Smooth muscle cell (in vitro differentiated cells): ENCODE data around the gene GCH1. TPM values are rescaled to one million over a fixed set of nuclear protein-coding genes. Genes with fewer than 3 reads are reported as not detected.

ENCODE experiments used
- DNase-seq: peaks from one replicate; lab custom pipeline; 2025; ENCODE audit not compliant: unreplicated experiment; lab: John Stamatoyannopoulos, UW
- H2AFZ ChIP-seq: fragments of 200-600 bp; sonication (generic); 2 replicates; pipeline ENCODE4 v1.6.0; 2016; ENCODE audit warnings: antibody characterized with exemption, low read depth, mild to moderate bottlenecking
- H3F3A ChIP-seq: fragments of 200-600 bp; sonication (generic); 2 replicates; pipeline ENCODE4 v1.6.0; 2017; ENCODE audit warnings: antibody characterized with exemption, low read depth
- H3K27ac ChIP-seq: fragments of 200-600 bp; sonication (generic); 2 replicates; pipeline ENCODE4 v1.5.1; 2016; ENCODE audit warnings: low read depth, mild to moderate bottlenecking
- H3K27me3 ChIP-seq: fragments of 200-600 bp; sonication (generic); 2 replicates; pipeline ENCODE4 v1.6.1; 2016; ENCODE audit warnings: low read depth, mild to moderate bottlenecking
- H3K36me3 ChIP-seq: fragments of 200-600 bp; sonication (generic); 2 replicates; pipeline ENCODE4 v1.5.1; 2016; ENCODE audit warnings: low read depth
- H3K4me1 ChIP-seq: fragments of 200-600 bp; sonication (generic); 2 replicates; pipeline ENCODE4 v1.5.1; 2016; ENCODE audit warnings: low read depth
- H3K4me2 ChIP-seq: fragments of 200-600 bp; sonication (generic); 2 replicates; pipeline ENCODE4 v1.6.0; 2016; ENCODE audit warnings: mild to moderate bottlenecking
- H3K4me3 ChIP-seq: fragments of 200-600 bp; sonication (generic); 2 replicates; pipeline ENCODE4 v1.5.1; 2016; ENCODE audit warnings: mild to moderate bottlenecking
- H3K79me2 ChIP-seq: fragments of 200-600 bp; sonication (generic); 2 replicates; pipeline ENCODE4 v1.6.0; 2016; ENCODE audit warnings: low read depth, mild to moderate bottlenecking
- H3K9ac ChIP-seq: fragments of 200-600 bp; sonication (generic); 2 replicates; pipeline ENCODE4 v1.6.0; 2016; ENCODE audit warnings: low read depth
- H3K9me3 ChIP-seq: fragments of 200-600 bp; sonication (generic); replicated peaks from 2 replicates; pipeline ENCODE4 v1.5.1; 2016; ENCODE audit warnings: low read depth
- H4K20me1 ChIP-seq: fragments of 200-600 bp; sonication (generic); 2 replicates; pipeline ENCODE4 v1.6.0; 2016; ENCODE audit warnings: low read depth
- WGBS: methylation state at CpG from one replicate; pipeline ENCODE4 v1.1.7; 2016; ENCODE audit warnings: low lambda C conversion rate; 5-methylcytosine and 5-hydroxymethylcytosine counted together
- polyA plus RNA-seq: library from polyadenylated mRNA; unstranded; fragments of >200 nt; fragmentation: Nextera tagmentation; extraction: Ambion mirVana; gene quantifications from 2 replicates; pipeline ENCODE4 v1.2.1, GENCODE V29; 2016
- total RNA-seq: library from RNA; depleted of rRNA; stranded (reverse); fragments of >200 nt; gene quantifications from 2 replicates; pipeline ENCODE4 v1.2.3, GENCODE V29; 2014
- TF ChIP-seq, protein P1 (sequence below): fragments of 200-600 bp; sonication (generic); IDR thresholded peaks from 2 replicates; pipeline ENCODE4 v1.5.1; 2017; ENCODE audit warnings: borderline replicate concordance, mild to moderate bottlenecking, antibody characterized with exemption; ENCODE audit not compliant: insufficient read depth, poor library complexity, severe bottlenecking

The GCH1 gene
- total and polyA plus RNA-seq, 2 experiments from 2014 or later, result 0.70 to 2.1 TPM

DNA sequence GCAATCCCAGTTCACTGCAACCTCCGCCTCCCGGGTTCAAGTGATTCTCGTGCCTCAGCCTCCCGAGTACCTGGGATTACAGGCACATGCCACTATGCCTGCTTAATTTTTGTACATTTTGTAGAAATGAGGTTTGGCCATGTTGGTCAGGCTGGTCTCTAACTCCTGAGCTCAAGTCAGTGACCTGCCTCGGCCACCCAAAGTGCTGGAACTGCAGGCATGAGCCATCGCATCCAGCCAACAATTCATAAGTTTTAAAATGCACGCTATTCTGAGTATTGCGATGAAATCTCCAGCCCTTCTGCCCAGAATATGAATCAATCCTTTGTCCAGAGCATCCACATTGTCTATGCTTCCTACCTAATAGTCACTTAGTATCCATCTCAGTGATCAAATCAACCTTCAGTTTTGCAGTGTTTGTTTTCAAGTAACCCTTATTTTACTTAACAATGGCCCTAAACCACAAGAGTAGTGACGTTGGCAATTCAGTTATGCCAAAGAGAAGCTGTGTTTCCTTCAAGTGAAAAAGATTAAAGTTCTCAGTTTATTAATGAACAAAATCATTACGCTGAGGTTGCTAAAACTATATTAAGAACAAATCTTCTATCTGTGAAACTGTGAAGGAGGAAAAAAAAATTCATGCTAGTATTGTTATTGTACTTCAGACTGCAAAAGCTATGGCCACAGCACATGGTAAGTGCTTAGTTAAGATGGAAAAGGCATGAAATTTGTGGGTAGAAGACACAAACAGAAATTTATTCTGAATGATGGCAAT is 11.0 kb downstream of the GCH1 start:
- Histone ChIP-seq H3K79me2 (no peaks in the 10 kb centered on the region), H3K9me3 (no peaks in the 10 kb centered on the region), H3K4me3 (no peak overlapping the region), H2AFZ (no peak overlapping the region), H3K4me2 (no peak overlapping the region), H3F3A (peaks cover 4% of the 10 kb centered on the region), H3K9ac (no peak overlapping the region), H3K36me3 (no peaks in the 10 kb centered on the region), H3K27me3 (no peaks in the 10 kb centered on the region), H4K20me1 (no peaks in the 10 kb centered on the region), H3K4me1 (no peaks in the 10 kb centered on the region), H3K27ac (no peak overlapping the region)
- 90% methylated on average over 10 of the region's 10 CpGs for whole genome bisulfite sequencing
- TF ChIP-seq, protein P1, sequence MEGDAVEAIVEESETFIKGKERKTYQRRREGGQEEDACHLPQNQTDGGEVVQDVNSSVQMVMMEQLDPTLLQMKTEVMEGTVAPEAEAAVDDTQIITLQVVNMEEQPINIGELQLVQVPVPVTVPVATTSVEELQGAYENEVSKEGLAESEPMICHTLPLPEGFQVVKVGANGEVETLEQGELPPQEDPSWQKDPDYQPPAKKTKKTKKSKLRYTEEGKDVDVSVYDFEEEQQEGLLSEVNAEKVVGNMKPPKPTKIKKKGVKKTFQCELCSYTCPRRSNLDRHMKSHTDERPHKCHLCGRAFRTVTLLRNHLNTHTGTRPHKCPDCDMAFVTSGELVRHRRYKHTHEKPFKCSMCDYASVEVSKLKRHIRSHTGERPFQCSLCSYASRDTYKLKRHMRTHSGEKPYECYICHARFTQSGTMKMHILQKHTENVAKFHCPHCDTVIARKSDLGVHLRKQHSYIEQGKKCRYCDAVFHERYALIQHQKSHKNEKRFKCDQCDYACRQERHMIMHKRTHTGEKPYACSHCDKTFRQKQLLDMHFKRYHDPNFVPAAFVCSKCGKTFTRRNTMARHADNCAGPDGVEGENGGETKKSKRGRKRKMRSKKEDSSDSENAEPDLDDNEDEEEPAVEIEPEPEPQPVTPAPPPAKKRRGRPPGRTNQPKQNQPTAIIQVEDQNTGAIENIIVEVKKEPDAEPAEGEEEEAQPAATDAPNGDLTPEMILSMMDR, result no peak
- DNase-seq, result no peak

DNA sequence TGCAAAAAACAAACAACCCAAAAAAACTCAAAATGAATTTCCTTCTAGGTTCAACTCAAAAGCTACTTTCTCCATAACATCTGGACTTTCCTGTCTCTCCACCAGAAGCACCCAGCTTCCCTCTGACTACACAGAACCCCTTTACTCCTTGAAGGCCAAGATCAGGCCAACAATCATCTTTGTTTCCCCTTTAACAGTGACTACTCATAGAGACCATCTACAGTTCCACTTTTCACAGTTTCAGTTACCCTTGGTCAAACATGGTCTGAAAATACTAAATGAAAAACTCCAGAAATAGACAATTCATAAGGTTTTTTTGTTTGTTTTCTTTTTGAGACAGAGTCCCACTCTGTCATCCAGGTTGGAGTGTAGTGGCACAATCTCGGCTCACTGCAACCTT is 11.8 kb downstream of the GCH1 start:
- H3K79me2 ChIP-seq, result no peaks in the 10 kb centered on the region
- no peaks in the 10 kb centered on the region for H3K9me3 ChIP-seq
- H3K4me3 ChIP-seq, result no peak overlapping the region
- no peak for DNase-seq
- TF ChIP-seq, protein P1, result no peak
- H3F3A ChIP-seq, result peaks cover 4% of the 10 kb centered on the region
- no peak overlapping the region for H3K4me2 ChIP-seq
- 96% methylated on average over 1 of the region's 1 CpG for WGBS
- H3K4me1 ChIP-seq, result no peaks in the 10 kb centered on the region
- no peak overlapping the region for H2AFZ ChIP-seq
- H3K27me3 ChIP-seq, result no peaks in the 10 kb centered on the region
- H3K27ac ChIP-seq, result no peak overlapping the region
- no peaks in the 10 kb centered on the region for H4K20me1 ChIP-seq
- no peak overlapping the region for H3K9ac ChIP-seq
- no peaks in the 10 kb centered on the region for H3K36me3 ChIP-seq

DNA sequence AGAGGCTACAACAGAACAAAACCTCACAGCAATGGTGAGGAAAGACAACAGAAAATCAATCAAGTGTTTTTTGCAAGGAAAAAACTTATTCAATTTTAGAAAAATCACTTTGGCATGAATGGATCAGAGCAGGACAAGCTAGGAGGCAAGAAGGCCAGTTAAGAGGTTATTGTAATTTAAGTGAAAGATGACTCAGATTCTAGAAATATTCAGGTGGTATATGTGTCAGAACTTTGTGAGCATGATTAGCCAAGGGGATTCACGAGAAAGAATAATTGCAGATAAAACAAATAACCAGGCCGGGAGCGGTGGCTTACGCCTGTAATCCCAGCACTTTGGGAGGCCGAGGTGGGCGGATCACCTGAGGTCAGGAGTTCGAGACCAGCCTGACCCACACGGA is 12.7 kb downstream of the GCH1 start:
- Histone ChIP-seq H3K4me1 (no peaks in the 10 kb centered on the region), H3K79me2 (no peaks in the 10 kb centered on the region), H4K20me1 (no peaks in the 10 kb centered on the region), H3K4me3 (no peak overlapping the region), H3K27ac (no peak overlapping the region), H3K9me3 (no peaks in the 10 kb centered on the region), H3K36me3 (no peaks in the 10 kb centered on the region), H2AFZ (no peak overlapping the region), H3K9ac (no peak overlapping the region), H3K27me3 (no peaks in the 10 kb centered on the region), H3F3A (no peaks in the 10 kb centered on the region), H3K4me2 (no peak overlapping the region)
- 93% methylated on average over 8 of the region's 8 CpGs for whole genome bisulfite sequencing
- TF ChIP-seq, protein P1, result no peak
- no peak for DNase-seq

DNA sequence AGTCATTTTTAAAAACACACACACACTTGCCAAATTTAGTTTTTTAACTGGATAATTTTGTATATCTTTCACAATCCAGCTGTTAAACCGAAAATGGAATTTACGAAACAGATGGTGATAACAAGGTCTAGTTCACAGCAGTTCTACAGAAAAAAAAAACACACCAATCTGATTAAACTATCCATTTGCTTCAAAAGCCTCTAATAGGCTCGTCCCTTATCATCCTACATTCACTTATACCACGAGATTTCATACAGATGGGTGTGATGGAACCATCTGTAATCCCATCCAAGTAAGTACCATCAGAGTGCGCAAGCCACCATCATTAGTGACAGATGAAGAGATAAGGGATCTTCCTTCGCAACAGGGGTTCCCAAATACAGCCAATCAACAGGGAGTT is 20.1 kb downstream of the GCH1 start:
- WGBS, result 69% methylated on average over 6 of the region's 6 CpGs

More for the DNA sequence above, 20.1 kb downstream of the GCH1 start:
- H3K27me3 ChIP-seq, result no peaks in the 10 kb centered on the region
- H3K36me3 ChIP-seq, result no peaks in the 10 kb centered on the region
- H3K9me3 ChIP-seq, result no peaks in the 10 kb centered on the region
- TF ChIP-seq, protein P1, result no peak
- no peaks in the 10 kb centered on the region for H3K4me1 ChIP-seq
- H3K79me2 ChIP-seq, result no peaks in the 10 kb centered on the region
- H2AFZ ChIP-seq, result no peak overlapping the region
- H4K20me1 ChIP-seq, result no peaks in the 10 kb centered on the region
- H3K27ac ChIP-seq, result no peak overlapping the region
- no peak for DNase-seq
- no peak overlapping the region for H3K4me3 ChIP-seq
- H3K9ac ChIP-seq, result no peak overlapping the region
- H3K4me2 ChIP-seq, result no peak overlapping the region
- no peaks in the 10 kb centered on the region for H3F3A ChIP-seq
